HepG2 (cell line): ENCODE measurements around the gene CABLES2. TPM values are rescaled to one million over a fixed set of nuclear protein-coding genes. Genes with fewer than 3 reads are reported as not detected.
A peak's percentile ranks its signal among the peaks of the same experiment; 100 is the strongest.

Experiments used
- ARNT ChIP-seq: fragments of 450-650 bp; IDR thresholded peaks from 2 replicates; pipeline ENCODE4 v1.6.1; 2017
- ERF ChIP-seq: IDR thresholded peaks from 2 replicates; pipeline ENCODE4 v1.6.1; 2018; ENCODE audit warnings: missing biosample characterization, missing genetic modification reagents
- FOSL1 ChIP-seq: sonication (generic); formaldehyde crosslinking; IDR thresholded peaks from 2 replicates; pipeline ENCODE4 v1.9.0; 2021; ENCODE audit warnings: missing genetic modification reagents, borderline replicate concordance
- FOXM1 ChIP-seq: sonication (generic); formaldehyde crosslinking; IDR thresholded peaks from 2 replicates; pipeline ENCODE4 v1.5.0; 2020; ENCODE audit warnings: missing genetic modification reagents
- HMG20B ChIP-seq: conservative IDR thresholded peaks from 2 replicates; pipeline ENCODE4 v1.6.1; 2016; ENCODE audit warnings: missing genetic modification reagents, missing compliant biosample characterization
- MEF2D ChIP-seq: sonication (generic); formaldehyde crosslinking; IDR thresholded peaks from 2 replicates; pipeline ENCODE4 v1.5.1; 2020; ENCODE audit warnings: mild to moderate bottlenecking, missing genetic modification reagents
- MTF1 ChIP-seq: sonication (generic); formaldehyde crosslinking; IDR thresholded peaks from 2 replicates; pipeline ENCODE4 v1.5.0; 2020; ENCODE audit warnings: missing genetic modification reagents
- MZF1 ChIP-seq: sonication (generic); formaldehyde crosslinking; IDR thresholded peaks from 2 replicates; pipeline ENCODE4 v1.8.1; 2023; ENCODE audit warnings: mild to moderate bottlenecking, missing genetic modification reagents, borderline replicate concordance
- NKX3-1 ChIP-seq: sonication (generic); formaldehyde crosslinking; IDR thresholded peaks from 2 replicates; pipeline ENCODE4 v1.5.0; 2020; ENCODE audit warnings: missing genetic modification reagents
- PITX1 ChIP-seq: sonication (generic); formaldehyde crosslinking; IDR thresholded peaks from 2 replicates; pipeline ENCODE4 v1.5.1; 2020; ENCODE audit warnings: mild to moderate bottlenecking, missing genetic modification reagents
- RCOR2 ChIP-seq: IDR thresholded peaks from 2 replicates; pipeline ENCODE4 v1.6.1; 2016; ENCODE audit warnings: missing biosample characterization, missing genetic modification reagents
- SIN3A ChIP-seq: IDR thresholded peaks from 2 replicates; pipeline ENCODE4 v1.6.1; 2011; ENCODE audit warnings: low read depth, mild to moderate bottlenecking, control low read depth, low read length, borderline replicate concordance
- SMAD3 ChIP-seq: sonication (generic); formaldehyde crosslinking; IDR thresholded peaks from 2 replicates; pipeline ENCODE4 v1.4.0; 2020; ENCODE audit warnings: missing genetic modification reagents
- SNRNP70 ChIP-seq: fragments of 200-400 bp; formaldehyde crosslinking; IDR thresholded peaks from 2 replicates; pipeline ENCODE4 v1.6.1; 2017; ENCODE audit warnings: mild to moderate bottlenecking, low read depth, low read length, moderate library complexity
- THAP11 ChIP-seq: IDR thresholded peaks from 2 replicates; pipeline ENCODE4 v1.6.1; 2016; ENCODE audit warnings: missing biosample characterization, missing genetic modification reagents
- ZC3H13 ChIP-seq: sonication (generic); formaldehyde crosslinking; IDR thresholded peaks from 2 replicates; pipeline ENCODE4 v1.8.1; 2023; ENCODE audit warnings: mild to moderate bottlenecking, missing genetic modification reagents, moderate library complexity
- ZFP36L2 ChIP-seq: sonication (generic); formaldehyde crosslinking; IDR thresholded peaks from 2 replicates; pipeline ENCODE4 v1.4.0; 2020; ENCODE audit warnings: missing genetic modification reagents
- ZNF225 ChIP-seq: sonication (generic); formaldehyde crosslinking; IDR thresholded peaks from 2 replicates; pipeline ENCODE4 v1.4.0; 2020; ENCODE audit warnings: mild to moderate bottlenecking, missing genetic modification reagents
- ZNF235 ChIP-seq: sonication (generic); formaldehyde crosslinking; IDR thresholded peaks from 2 replicates; pipeline ENCODE4 v1.8.1; 2023; ENCODE audit warnings: mild to moderate bottlenecking, missing genetic modification reagents, borderline replicate concordance
- ZNF274 ChIP-seq: sonication (generic); formaldehyde crosslinking; IDR thresholded peaks from 2 replicates; pipeline ENCODE4 v1.5.1; 2020; ENCODE audit warnings: mild to moderate bottlenecking, missing genetic modification reagents
- polyA plus RNA-seq, 8 experiments: library from polyadenylated mRNA; depleted of rRNA in 3 of 8; stranded (reverse) in 7 of 8; unstranded in 1 of 8; fragments of >200 nt; fragmentation: Illumina TruSeq in 4 of 8; extraction: Trizol in 4 of 8; gene quantifications; 2 replicates each; pipeline versions ENCODE4 v1.2.1 to v1.2.3, GENCODE V29; 2011 to 2016; ENCODE audit warnings: low read depth in 4 of 8, missing spikeins in 1 of 8, mixed read lengths in 1 of 8; ENCODE audit not compliant: insufficient read depth in 1 of 8
- total RNA-seq, 5 experiments: library from RNA; depleted of rRNA; stranded (reverse); fragments of >200 nt; fragmentation: Illumina TruSeq; extraction: Trizol; gene quantifications; 2 replicates each; pipeline ENCODE4 v1.2.3, GENCODE V29; 2016; ENCODE audit warnings: low read depth in 1 of 5
- TF ChIP-seq, protein P1 (sequence below): sonication (generic); formaldehyde crosslinking; IDR thresholded peaks from 2 replicates; pipeline ENCODE4 v1.5.1; 2020; ENCODE audit warnings: missing genetic modification reagents, mild to moderate bottlenecking, borderline replicate concordance
- TF ChIP-seq, protein P2 (sequence below): sonication (generic); formaldehyde crosslinking; IDR thresholded peaks from 2 replicates; pipeline ENCODE4 v1.5.0; 2020; ENCODE audit warnings: missing genetic modification reagents, mild to moderate bottlenecking, borderline replicate concordance
- TF ChIP-seq, protein P3 (sequence below): sonication (generic); formaldehyde crosslinking; IDR thresholded peaks from 2 replicates; pipeline ENCODE4 v1.5.0; 2020; ENCODE audit warnings: mild to moderate bottlenecking, missing genetic modification reagents
- TF ChIP-seq, protein P4 (sequence below): sonication (generic); formaldehyde crosslinking; IDR thresholded peaks from 2 replicates; pipeline ENCODE4 v1.4.0; 2020; ENCODE audit warnings: low read depth, mild to moderate bottlenecking, missing genetic modification reagents

The CABLES2 gene
- total and polyA plus RNA-seq, 2 of the 13 experiments (the other 11 are each of a cell fraction or from before 2014, with no cell fraction given), result 5.2 to 9.7 TPM

DNA sequence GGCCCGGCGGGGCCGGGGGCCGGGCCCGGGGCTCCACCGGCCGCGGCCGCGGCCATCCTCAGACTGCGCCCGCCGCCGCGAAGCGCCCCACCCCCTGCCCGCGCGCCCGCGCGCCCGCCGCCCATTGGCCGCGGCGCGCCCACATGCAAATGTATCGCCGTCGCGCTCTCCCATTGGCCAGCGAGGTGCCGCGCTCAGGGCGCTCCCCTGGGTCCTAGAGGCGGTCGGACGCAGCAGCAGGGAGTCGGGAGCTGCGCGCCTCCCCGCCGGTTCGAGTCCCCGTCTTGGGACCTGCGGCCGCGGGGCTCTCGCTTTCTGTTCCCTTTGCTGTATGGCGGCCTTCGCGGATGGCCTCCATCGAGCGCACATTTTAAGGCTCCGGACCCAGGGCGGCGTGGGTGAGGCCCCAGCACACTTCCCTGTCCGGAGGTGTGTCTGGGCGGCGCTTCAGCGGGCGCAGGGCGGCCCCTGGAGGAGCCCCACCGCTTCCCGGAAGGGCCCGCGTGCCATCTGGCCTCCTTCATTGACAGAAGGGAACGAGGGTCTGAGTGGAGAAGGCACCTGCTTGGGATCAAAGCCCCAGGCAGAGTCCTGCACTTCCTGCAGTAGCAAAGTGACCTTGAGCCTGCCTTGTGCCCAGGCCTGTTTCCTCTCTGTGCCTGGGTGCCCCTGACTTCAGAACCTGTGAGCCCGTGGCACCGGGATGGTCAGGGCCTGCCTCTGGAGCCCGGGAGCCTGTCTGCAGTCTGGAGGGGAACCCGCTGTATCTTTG lies at the start of gene CABLES2 (continued):
- no peak; the same call in none of the 2 replicates for TF ChIP-seq ZNF274 (CRISPR knock-in tag)
- peak; percentile 75; the same call in 1 of the 2 replicates for TF ChIP-seq MEF2D (CRISPR knock-in tag)
- no peak for TF ChIP-seq ZFP36L2 (CRISPR knock-in tag)
- peak; percentile 91 for TF ChIP-seq ERF (CRISPR knock-in tag)
- TF ChIP-seq SMAD3, result peak; percentile 83
- TF ChIP-seq, protein P1, sequence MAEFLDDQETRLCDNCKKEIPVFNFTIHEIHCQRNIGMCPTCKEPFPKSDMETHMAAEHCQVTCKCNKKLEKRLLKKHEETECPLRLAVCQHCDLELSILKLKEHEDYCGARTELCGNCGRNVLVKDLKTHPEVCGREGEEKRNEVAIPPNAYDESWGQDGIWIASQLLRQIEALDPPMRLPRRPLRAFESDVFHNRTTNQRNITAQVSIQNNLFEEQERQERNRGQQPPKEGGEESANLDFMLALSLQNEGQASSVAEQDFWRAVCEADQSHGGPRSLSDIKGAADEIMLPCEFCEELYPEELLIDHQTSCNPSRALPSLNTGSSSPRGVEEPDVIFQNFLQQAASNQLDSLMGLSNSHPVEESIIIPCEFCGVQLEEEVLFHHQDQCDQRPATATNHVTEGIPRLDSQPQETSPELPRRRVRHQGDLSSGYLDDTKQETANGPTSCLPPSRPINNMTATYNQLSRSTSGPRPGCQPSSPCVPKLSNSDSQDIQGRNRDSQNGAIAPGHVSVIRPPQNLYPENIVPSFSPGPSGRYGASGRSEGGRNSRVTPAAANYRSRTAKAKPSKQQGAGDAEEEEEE (CRISPR knock-in tag), result no peak
- no peak for TF ChIP-seq ARNT
- peak; percentile 91; the same call in 1 of the 2 replicates for TF ChIP-seq ZNF235 (CRISPR knock-in tag)
- TF ChIP-seq, protein P2, sequence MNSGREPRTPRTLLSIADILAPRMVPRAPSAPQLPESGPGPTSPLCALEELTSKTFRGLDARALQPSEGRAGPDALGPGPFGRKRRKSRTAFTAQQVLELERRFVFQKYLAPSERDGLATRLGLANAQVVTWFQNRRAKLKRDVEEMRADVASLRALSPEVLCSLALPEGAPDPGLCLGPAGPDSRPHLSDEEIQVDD (CRISPR knock-in tag), result no peak
- peak; percentile 85 for TF ChIP-seq THAP11
- TF ChIP-seq HMG20B (CRISPR knock-in tag), result peak; percentile 76
- TF ChIP-seq FOSL1 (CRISPR knock-in tag), result peak; percentile 33; the same call in 1 of the 2 replicates
- peak; percentile 97 for TF ChIP-seq NKX3-1 (CRISPR knock-in tag)
- TF ChIP-seq, protein P3, sequence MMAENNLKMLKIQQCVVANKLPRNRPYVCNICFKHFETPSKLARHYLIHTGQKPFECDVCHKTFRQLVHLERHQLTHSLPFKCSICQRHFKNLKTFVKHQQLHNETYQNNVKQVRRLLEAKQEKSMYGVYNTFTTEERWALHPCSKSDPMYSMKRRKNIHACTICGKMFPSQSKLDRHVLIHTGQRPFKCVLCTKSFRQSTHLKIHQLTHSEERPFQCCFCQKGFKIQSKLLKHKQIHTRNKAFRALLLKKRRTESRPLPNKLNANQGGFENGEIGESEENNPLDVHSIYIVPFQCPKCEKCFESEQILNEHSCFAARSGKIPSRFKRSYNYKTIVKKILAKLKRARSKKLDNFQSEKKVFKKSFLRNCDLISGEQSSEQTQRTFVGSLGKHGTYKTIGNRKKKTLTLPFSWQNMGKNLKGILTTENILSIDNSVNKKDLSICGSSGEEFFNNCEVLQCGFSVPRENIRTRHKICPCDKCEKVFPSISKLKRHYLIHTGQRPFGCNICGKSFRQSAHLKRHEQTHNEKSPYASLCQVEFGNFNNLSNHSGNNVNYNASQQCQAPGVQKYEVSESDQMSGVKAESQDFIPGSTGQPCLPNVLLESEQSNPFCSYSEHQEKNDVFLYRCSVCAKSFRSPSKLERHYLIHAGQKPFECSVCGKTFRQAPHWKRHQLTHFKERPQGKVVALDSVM, result peak; percentile 65; the same call in 1 of the 2 replicates
- peak; percentile 70 for TF ChIP-seq ZNF225 (CRISPR knock-in tag)
- TF ChIP-seq, protein P4, sequence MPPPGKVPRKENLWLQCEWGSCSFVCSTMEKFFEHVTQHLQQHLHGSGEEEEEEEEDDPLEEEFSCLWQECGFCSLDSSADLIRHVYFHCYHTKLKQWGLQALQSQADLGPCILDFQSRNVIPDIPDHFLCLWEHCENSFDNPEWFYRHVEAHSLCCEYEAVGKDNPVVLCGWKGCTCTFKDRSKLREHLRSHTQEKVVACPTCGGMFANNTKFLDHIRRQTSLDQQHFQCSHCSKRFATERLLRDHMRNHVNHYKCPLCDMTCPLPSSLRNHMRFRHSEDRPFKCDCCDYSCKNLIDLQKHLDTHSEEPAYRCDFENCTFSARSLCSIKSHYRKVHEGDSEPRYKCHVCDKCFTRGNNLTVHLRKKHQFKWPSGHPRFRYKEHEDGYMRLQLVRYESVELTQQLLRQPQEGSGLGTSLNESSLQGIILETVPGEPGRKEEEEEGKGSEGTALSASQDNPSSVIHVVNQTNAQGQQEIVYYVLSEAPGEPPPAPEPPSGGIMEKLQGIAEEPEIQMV (CRISPR knock-in tag), result peak; percentile 76
- peak; percentile 80; the same call in 1 of the 2 replicates for TF ChIP-seq MTF1
- peak; percentile 80; the same call in 1 of the 2 replicates for TF ChIP-seq ZC3H13 (CRISPR knock-in tag)
- TF ChIP-seq SNRNP70, result no peak
- TF ChIP-seq RCOR2 (CRISPR knock-in tag), result peak; percentile 90
- peak; percentile 82; the same call in 1 of the 2 replicates for TF ChIP-seq SIN3A
- peak; percentile 55 for TF ChIP-seq PITX1 (CRISPR knock-in tag)
- no peak; the same call in 1 of the 2 replicates for TF ChIP-seq MZF1 (CRISPR knock-in tag)
- TF ChIP-seq FOXM1, result peak; percentile 79; the same call in 1 of the 2 replicates
